ENCODE data around the gene MOB1A.
"Not testable (repeated sequence)": the region's sequence is repeated elsewhere in the genome, so short reads cannot be mapped to it uniquely, and the experiment has no call there.

The MOB1A gene

DNA sequence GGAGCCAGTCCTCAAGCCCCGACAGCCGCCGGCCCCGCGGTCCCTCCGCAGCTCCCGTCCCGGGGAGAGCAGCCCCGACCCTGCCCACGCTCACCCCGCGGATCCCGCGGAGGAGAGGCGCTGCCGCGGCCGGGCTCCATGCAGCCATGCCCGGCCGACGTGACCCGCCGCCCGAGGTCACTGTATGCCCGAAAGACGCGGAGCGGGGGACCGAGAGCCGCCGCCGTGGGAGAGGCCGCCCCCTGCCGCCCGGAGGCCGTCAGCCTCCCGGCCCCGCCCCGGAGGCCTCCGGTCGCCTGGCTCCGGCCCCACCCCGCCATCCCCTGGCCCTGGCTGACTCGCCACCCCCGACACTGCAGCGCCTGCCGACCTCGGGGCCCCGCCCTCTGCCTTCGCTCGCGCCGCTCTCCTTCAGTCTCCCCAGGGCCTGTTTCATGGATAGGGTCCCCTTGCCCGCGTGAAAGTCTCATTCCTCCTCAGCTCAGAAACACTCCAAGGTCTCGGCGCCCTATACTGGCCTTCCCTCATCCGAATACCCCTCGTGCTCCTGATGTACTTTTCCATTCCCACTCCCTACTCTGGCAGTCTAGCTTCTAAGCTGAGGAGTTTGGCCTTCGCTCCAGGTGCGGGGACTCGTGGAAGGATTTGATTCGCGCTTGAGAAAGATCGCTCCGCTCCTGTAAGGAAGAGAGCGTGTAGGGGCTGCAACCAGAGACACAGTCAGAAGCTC lies 30.8 kb downstream of the MOB1A start, which contains the start of gene BOLA3:
Gene BOLA3, minus strand, starts transcription at position 186 of the 730 bp plus-strand sequence. Its CDS starts 38 bp downstream, at position 148.
- DNase-seq: peak; percentile 62

DNA sequence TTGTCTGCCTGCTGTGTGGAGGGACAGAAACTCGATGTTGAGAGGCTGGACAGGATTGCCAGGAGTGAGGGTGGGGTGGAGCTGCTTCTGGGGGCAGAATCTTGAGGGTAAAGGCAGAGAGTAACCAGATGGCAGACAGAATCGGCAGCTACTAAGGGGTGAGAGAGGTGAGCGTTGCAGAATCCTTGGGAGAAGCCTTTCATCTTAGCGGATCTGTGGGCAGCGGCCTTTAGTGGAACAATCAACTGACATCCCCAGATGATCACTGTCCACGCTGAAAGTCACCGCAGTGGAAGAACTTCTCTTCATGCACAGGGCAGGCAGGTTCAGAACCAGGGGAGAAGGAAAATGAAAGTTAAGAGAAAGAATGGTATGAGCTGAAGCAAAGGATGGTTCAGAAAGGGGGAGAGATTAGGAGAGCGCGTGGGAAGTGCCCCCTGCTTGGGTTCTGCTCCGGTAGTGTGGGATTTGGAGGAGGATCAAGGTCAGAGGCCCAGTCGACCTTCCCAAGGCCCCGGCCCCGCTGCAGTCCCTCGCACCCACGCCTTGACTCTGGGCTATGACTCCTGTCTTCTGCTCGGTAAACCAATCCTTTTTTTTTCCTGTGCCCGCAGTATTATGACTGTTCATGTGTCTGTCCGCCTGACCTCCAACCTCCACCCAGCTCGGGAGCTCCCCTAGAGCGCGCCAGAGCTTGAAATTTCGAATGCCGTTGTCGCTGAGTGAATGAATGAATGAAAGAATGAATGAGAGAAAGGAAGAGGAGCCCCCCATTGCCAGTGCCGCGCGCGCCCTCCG lies 31.6 kb downstream of the MOB1A start:
- no peak for DNase-seq

DNA sequence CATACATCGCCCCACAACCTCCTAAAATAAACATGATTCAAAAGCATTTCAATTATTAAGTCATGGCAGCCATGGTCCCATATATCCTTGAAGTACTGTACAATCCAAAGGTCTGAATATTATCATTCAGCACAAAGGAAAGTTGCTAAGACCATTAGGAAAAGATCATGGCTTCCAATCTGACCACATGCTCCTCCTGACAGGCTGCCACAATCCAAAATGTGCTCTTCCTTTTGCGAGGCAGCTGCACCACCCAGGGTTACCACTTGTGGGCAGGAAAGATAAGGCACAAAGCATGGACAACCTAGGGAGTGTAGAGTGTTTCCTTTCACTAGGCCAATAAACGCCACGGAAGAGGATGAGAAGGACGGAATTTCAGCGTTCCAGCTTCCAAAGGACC lies 36.3 kb downstream of the MOB1A start:
- DNase-seq: no peak

DNA sequence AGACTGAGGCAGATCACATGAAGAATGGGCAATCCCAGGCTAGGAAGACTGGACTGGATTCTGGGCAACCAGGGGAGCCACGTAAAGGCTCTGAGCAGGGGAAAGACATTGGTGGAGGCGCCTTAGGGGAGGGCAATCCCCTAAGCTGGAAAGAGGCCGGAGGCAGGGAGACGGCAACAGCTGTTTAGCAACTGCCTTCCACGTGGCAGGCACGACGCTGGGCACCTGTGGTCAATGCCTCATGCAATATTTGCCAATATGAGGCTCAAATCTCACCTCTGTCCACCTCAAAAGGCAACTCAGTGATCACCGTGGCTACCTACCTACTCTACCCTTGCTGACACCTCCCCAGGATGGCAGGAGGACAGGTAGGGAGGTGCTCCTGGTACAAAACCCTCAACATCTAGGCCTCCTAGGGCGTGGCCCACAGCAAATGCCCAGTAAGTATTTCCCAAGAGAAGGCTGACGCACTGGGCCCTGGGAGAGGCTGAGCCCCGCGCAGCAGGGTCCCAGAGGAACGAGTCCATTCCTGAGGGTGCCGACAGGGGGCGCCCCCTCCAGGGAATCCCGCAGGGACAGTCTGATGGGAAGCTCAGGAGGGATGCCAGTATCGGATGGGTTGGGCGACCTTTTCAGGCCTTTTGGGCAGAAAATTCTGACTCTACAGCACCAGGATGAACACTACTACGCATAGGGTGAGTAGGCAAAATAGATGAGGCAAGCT lies 39.9 kb downstream of the MOB1A start:
- DNase-seq: no peak

DNA sequence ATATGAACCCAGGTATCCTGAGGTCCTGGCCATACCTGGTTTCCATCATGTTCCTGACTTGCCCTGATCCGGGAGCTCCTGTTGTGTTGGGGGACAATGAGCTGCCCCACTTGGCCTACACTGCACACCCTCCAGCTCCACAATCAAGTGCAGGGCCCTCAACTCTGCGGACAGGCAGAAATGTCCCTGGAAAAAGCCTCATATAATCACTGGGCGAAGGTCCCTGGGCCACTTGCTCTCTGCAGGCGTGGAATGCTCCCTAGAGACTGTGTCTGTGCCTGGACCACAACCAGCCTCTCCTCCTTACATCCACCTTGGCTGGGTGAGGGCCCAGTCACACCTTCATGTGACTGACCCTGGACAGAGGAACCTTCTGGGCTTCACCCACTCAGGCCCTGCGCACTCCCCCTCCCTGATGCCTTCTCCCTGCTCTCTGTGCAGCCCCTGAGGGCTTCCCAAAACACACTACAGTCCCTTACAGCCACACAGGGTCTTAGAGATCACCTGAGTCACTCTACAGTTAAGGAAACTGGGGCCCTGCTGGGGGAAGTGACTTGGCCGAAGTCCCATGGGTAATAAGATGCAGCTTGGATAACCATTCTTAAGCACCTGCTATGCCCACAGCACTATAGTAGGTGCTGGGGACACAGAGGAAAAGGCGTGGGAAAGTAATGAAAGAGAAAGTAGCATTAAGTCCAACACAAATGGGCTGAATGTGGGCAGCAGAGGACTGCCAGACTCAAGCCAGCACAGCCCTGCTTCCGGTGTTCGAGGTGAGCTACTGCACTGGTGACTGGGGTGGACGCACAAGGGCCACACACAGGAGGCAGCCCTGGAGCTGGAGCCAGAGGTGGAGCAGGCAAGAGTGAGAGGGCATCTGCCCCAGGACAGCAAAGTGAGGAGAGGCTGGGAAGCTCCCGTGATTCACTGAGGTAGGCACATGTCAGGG lies 40.8 kb downstream of the MOB1A start:
- DNase-seq: no peak

DNA sequence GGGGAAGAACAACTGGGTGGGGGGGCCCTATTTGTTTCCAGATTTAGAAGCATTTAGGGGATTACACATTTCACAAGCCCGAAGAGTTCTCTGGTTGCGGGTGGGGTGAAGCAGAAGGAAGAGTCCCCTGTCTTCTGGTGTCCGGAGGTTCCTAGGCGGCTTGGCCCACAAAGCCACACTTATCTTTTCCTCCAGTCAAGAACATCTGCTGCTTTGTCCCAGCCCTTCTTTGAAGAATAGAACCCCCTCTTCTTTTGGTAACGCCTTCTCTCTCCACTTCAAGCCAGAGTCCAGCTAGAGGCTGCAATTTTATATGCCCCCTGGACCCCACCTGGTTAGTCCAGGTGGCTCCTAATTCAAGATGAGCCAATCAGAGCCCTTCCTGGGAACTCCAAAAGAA lies 46.8 kb downstream of the MOB1A start:
- DNase-seq: no peak

DNA sequence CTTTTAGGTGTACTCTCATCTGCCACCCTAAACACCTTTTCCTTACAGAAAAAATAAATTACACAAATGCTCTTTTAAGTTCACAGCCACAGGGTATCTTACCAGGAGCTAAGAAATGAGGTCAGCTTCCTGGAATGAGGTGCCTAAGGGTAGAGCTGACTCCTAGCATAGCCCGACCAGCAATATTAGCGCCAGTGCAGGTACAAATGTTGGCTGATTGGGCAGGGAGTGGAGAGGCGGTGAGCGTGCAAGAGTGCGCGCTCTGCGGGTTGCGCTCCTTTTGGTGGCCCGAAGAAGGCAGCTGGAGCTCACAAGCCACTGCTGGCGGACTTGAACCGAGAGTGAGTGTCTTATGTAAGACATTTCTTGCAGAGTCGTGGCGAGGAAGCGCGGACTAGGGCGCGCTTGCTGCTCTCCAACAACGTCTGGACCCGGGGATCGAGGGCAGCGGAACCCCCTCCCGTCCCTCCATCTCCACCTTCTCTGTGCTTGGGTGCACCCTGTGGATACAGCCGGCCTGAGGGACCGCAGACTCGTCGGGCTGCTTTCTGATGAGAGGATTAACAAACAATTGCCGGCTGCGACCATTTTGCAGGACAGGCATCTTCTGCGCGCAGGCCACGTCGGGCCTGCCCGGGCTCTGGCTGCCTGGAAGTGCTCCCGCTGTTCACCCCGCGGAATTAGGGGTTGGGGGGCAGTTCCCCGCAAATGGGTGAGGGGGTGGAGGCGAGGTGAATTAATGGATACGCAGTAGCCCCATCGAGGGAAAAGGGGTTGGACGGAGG lies 48.3 kb downstream of the MOB1A start:
- no peak for DNase-seq

DNA sequence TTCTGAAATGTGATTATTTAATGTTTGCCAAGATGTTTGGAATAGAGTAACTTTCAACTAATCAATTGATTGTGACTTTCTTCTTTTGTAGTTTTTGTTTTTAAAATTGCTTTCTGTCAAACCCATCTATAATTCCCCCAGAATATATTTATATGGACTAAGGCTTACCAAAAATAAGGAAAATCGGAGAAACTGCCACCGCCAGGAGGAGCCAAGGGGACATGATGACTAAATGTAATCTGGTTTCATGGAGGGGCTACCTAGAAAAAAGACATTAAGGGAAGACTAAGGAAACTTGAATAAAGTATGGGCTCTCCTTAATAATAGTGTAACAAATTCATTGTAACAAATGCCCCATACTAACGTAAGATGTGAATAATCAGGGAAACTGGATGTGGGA lies 50.5 kb downstream of the MOB1A start:
- no peak for DNase-seq

DNA sequence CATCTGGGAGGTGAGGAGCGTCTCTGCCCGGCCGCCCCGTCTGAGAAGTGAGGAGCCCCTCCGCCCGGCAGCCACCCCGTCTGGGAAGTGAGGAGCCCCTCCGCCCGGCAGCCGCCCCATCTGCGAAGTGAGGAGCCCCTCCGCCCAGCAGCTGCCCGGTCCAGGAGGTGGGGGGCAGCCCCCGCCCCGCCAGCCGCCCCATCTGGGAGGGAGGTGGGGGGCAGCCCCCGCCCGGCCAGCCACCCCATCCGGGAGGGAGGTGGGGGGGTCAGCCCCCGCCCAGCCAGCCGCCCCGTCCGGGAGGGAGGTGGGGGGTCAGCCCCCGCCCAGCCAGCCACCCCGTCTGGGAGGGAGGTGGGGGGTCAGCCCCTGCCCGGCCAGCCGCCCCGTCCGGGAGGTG lies 54.7 kb downstream of the MOB1A start:
- DNase-seq: not testable (repeated sequence)

DNA sequence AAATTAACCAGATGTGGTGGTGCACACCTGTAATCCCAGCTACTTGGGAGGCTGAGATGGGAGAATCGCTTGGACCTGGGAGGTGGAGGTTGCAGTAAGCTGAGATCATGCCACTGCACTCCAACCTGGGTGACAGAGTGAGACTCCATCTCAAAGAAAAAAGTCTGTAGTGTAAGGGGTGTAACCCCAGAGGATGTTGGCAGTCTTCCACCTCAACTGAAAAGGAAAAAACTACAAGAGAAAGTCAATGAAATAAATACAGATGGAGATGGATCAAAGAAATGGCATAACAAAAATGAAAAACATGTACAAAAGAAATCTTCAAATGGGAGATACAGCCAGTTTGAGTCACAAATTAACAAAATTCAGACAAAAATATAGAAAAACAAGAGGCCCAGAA lies 56.8 kb downstream of the MOB1A start:
- not testable (repeated sequence) for DNase-seq

DNA sequence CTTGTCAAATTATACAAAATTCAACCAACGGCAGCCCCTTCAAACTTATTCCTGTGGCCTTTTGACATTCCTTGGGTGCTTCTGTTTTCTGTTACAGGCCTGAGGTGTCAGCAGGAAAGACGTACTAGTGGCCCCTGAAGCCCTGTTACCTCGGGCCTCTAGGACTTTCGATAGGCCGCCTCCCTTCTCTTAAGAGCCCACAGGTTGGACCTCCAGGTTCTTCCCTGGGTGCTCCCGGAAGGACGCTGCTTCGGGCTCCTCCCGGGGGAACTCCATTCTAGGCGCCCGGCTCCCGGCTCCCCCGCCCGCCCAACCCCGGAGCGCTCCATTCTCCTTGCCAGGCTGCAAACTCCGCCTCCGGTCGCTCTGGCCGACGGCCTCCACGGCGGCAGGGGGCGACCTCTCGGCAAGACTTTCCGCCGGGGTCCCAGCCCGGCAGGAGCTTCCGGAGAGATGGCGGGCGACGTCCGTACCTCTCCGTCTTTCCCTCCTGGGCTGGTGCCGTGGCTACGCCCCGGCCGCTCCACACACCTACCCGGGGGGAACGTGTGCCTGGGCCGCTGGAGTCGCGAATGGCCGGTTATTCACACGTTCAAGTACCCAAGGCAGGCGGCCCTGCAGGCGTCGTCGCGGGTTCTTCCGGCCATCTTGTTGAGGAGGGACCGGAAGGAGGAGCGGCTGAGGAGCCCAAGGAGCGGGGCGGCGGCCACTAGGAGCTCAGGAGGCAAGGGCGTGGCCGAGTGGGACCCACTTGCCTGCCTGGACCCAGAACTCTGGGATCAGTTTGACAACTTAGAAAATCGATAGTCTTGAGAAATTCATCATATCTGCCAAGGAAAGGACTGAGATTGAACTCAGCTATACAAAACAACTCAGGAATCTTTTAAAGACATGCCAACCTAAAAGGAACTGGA lies 58.5 kb downstream of the MOB1A start:
- peak; percentile 83 for DNase-seq

DNA sequence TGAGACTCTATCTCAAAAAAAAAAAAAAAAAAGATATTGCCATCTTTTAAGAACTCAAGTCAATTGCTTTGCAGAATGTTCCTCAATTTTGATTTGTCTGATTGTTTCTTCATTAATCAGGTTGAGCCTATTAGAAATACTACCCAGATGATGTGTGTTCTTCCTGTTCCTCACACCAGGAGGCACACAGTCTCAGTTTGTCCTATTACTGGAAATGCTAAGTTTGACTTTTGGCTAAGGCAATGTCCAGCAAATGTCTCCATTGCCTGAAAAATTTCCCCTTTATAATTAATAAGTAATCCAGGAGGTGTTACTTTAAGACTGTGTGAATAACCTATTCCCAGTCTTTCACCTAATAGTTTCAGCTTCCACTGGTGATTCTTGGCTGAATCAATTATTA lies 59.3 kb downstream of the MOB1A start:
- no peak for DNase-seq

DNA sequence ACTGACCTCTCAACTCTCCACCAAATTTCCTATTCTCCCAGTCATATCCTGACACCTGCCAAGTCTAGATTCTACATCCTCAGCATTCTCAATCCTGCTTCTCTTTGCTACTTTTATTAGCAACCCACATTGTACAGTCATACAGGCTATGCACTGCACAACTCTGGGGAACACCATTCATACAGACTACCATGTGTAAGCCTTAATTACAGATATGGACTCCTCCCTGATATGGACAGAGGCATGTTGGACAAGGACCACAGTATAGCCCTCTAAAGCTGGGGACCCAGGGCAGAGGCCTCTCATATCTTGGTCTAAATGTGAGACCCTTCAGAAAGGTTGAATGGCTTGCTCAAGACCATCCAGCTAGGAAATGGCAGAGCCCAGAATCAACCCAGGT lies 67.3 kb downstream of the MOB1A start:
- DNase-seq: no peak

DNA sequence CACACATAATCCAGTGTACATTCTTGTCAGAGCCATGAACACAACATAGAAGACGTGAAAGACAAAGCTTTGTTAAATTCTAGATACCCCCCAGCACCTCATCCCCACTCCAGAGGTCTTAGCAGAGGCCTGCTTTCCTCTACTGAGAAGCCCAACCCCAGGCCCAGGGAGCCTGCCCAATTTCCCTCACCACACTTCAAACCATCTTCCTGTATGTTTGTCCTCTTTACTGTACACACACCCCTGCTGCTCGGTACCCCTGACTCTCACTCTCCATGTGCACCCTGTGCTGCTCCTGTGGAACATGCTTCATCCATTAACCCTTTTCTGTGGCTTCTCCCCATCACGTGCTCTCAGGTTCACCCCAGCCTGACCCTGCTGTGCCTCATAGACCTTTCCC lies 68.1 kb downstream of the MOB1A start:
- DNase-seq: no peak

DNA sequence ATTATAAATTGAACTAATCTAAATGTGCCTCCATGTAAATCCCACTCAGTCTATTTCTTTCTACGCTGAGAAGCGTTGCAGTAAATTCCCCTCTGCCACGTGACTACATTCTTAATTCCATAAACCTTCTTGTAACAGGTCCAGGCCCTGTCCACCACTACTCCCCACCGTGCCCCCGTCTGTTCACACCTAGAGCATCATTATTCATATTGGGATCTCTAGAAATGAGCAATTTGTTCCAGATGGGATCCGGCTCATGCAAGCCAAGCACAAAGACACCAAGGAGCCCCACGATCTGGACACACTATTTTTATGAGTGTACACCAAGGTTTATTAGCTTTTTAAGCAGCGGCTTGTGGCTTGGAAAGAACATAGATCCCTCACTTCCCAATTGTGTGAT lies 69.1 kb downstream of the MOB1A start:
- DNase-seq: no peak

DNA sequence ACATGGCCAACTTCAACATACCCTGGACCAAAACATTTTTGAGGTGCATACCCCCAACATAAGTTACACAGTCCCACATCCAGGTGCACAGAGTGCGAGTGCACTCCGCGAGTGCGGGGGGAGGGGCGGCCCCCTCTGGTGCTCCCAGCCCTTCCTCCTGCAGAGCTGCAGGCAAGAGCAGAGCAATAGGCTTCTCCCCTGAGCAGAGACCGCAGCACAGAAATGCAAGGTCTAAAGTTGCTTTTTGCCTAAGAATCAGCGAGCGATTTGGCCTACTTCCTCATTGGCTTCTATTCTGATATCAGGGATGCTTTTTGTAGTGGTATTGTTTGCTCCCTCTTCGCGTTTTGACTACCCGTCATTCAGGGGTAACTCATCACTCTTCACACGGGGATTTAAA lies 71.6 kb downstream of the MOB1A start:
- no peak for DNase-seq

DNA sequence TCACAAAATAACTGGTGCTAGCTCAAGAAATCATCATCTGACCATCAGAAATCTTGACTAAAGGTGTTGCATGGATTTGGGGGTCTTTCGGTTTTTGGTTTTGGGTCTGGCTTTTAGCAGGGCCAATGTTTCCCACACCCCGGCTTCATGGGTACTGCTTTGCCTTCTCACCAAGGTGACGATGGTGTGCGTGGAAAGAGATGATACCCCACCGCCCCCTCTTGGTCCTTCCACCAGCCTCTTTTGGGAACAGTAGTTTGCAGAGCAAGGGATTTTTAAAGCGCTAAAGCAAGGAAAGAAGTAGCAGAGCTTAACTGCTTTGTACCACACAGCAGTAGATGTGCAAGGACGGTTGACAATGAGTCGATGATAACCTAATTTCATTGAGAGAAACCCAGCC lies 73.3 kb downstream of the MOB1A start:
- DNase-seq: no peak

DNA sequence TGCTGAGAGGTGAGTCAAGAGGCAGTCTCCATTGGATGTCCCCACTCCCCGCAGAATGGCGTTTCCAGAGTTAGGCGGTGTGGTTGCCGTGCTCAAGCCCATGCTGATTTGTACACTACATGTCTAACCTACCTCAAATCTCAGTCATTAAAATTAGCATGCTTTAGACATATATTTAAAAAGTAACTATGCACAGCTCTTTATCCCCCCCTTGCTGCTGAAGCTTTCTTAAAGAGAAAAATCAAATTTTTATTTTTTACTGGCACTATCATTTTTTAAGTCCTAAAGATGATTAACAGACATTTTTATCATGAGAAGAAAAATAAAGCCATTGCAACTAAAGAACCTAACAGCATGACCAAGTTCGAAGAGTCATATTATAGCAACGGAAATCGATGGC lies 73.8 kb downstream of the MOB1A start:
- no peak for DNase-seq

DNA sequence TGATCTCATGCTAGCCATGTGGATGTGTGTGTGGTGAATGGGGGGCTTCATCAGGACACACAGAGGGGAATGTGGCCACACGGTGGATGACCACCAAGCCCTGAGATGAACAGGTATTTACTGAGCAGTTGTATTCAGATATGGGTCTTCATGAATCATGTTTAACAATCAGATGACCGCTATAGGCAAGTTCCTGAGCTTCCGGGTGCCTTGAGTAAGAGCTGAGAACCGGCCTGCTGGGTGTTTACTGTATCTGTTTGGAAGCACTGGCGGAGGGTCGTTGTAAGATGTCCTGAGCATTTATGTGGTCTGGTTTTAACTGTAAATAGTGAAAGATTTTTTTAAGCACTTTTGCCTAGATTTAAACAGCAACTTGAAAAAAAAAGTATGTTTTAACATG lies 74.9 kb downstream of the MOB1A start:
- no peak for DNase-seq
